HT-29 (cell line): ENCODE results near the gene AMACR. TPM values are rescaled to one million over a fixed set of nuclear protein-coding genes. Genes with fewer than 3 reads are reported as not detected.
A peak's percentile ranks its signal among the peaks of the same experiment; 100 is the strongest.

Source experiments
- DNase-seq: peaks from one replicate; pipeline ENCODE4 v3.0.0-alpha.2; 2015; ENCODE audit warnings: low spot score
- total RNA-seq: library from RNA; depleted of rRNA; stranded (reverse); fragments of >200 nt; shearing (Covaris generic); gene quantifications from 2 replicates; pipeline ENCODE4 v1.2.3, GENCODE V29; 2014; rRNA removed

Gene AMACR
- total RNA-seq: 11.0 and 13.6 TPM in 2 replicates

DNA sequence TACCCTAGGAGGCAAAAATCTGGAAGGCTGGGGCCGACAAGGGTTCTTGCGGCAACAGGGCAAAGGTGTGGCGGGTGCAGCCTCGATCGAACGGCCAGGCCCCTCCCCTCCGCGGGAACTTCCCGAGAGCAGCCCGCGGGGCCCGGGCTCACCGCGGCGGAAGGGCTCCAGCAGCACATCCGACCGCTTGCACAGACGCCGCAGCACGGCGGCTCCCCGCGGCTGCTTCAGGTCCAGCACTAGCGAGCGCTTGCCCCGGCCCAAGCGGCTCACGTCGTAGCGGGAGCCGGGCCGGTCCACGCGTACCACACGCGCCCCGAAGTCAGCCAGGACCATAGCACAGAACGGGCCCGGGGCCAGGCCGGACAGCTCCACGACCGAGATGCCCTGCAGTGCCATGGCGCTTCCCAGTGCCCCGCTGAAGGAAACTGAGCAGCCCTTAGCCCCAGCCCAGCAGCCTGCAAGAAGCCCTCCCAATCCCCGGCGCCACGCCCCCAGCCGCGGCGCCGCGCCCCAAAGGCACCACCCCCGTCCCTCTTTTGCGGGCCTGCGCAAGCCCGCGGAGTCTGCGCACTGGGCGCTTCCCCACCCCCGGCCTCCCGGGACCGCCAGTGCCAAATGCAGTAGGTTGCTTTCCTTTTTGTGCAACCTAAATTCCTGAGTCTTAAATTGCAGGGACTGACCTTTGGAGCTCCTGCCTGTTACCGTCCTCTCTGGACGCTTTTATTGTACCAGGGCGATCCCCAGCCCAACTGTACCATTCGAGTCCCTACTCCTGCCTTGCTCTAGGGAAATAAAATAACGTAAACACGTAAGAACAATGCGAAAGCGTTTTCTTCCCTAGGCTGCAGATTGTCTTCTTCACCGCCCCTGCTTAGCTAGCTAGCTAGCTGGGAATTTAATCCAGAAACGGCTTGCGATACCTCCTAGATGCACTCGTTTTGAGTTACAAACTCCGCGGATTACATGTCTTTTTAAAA, at the start of gene AMACR:
Gene AMACR, minus strand, starts transcription at position 430 of the 980 bp plus-strand sequence. Its CDS starts 31 bp downstream, at position 399.
- peak; percentile 94 for DNase-seq

DNA sequence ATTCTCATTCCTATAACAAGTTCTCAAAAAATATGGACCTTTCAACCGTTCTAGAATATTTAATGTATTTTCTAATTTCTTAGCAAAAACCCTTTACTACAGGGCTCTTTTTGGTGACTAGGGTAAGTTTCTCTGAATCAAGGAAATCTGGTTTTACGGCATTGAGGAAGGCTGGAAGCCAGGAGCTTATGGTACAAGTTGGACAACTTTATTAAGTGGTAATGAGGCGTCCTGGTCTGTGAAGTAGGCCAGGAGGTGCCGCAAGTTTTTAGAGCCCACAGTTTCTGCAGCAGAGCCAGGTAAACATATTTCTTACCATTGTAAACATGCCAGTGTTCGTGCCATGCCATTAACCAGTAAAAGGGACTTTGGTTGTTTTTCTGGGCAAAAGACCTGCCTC, 49.7 kb upstream of the AMACR start:
- DNase-seq: no peak

DNA sequence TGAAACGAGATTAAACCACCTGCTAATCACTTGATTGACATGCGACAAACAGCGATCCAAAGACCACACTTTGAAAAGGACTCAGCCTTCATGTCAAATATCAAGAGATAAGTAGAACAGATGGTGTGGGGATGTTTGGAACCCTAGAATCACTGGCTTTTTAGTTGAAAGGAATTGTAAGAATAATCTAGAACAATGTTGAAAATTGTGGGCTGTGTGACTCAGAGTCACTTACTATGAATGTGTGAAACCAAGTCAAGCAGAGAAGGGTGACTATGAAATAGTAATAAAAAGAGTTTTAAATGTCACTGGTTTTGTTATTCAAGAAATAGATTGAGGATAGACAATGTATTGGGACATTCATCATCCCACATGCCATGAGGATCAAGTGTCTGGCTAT, 49.3 kb upstream of the AMACR start:
- no peak for DNase-seq

DNA sequence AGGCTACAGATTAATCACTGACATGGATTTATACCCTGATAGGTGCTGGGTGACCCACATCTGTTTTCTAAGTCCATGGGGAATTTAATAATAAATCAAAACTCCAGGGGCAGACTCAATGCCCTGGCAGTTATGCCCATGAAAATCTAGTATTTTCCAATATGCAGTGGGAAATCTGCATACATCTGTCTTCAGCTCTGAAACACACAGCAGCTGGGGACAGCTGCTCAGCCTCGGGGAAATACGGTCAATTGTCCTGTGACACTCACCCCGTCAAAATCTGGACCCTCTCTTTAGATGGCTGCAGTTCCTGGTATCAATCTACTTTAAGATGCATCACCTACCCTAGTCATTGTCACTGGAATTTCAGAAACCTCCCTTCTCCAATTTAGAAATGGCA, 47.8 kb upstream of the AMACR start:
- DNase-seq: no peak

DNA sequence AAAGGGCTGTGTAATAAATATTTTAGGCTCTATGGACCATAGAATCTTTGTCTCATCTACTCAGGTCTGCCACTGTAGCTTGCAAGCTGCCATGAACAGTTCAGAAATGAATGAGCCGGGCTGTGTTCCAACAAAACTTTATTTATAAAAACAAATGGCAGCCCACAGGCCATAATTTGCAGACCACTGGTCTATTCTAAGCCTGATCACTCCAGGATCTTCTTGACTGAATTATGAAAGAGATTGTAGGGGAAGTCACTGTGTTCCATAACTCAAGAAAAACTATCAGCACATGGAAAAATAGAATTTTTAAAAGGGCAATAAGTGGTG, 46.5 kb upstream of the AMACR start:
- DNase-seq: no peak

DNA sequence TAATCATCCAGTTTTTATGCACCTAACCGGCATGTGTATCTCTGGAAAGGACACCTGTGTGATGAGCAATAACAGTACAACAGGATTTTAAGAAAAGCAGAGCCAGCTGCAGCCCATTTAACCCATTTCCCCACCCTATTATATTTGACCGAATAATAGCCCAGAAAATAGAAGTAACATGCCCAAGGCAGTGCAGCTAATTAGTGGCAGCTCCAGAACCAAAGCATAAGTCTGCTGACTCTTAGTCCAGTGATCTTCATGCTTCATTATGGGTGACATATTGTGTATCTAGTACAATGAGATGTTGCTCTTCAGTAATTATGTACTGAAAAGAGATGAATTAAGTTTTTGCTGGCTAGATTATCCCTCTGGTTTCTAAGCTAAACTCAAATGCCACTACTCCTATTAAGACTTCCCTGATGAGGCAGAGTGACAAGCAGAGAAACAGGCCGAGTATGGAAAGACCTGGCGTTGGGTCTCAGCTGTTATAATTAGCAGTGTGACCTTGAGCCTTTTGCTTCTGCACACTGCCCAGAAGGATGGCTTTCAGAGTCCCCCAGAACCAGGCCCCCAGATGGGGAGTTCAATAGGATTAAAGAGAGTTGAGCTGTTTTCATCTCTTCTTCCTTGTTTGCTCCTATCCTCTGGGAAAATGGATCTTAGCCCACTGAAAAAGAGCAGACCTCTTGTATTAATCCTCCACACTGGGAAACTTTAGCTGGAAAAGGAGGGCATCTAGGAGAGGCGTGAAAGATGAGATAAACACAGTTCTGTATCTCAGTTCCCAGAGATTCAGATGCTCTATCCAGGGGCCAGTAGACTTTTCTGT, 45.9 kb upstream of the AMACR start:
- no peak for DNase-seq

DNA sequence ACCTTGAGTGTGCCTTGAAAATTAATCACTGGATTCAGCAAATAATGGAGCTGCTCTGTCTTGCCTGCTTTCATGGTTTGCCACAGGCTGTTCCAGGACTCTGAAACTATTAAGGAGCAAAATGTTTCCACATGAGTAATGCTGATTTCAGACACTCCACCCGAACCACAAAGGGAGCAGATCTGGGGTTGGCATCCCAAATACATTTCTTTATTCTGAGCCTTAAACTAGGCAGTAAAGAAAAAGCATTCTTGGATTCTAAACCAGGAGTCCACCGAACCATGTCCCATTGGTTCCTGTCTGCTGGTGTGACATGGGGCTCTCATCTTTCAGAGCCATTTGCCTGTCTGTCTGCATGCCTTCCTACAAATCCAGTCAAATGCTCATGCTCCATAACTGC, 45.3 kb upstream of the AMACR start:
- DNase-seq: no peak

DNA sequence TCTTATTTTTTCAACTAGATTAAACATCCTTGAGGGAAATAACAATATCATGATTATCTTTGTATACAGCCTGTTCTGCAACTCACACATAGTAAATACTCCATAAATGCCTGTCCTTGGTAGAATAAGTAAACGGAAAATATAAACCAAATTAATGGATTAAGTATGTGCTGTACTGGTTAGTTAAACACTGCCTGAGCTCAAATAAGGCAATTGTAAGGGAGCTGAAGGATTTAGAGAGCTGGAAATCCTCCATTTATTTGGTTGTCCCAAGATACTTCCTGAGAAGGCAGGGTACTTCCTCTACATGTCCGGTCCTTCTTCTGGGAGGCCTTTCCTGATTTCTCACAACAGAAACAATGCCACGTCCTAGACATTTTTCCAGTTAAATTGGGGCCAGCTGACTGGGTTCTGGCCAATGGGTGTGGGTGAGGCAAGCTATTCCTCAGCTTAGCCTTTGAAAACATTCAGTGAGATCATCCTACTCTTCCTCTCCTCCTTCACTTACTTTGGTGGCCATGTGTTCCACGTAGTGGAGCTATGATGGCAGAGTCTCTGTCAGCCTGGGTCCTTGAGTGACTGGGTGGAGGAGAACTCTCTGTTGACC, 43.6 kb upstream of the AMACR start:
- DNase-seq: no peak

GRCh38 chr5:34047774-34048572, 40.1 kb upstream of the AMACR start:
- DNase-seq: no peak

GRCh38 chr5:34047143-34047542, 39.3 kb upstream of the AMACR start:
- no peak for DNase-seq

DNA sequence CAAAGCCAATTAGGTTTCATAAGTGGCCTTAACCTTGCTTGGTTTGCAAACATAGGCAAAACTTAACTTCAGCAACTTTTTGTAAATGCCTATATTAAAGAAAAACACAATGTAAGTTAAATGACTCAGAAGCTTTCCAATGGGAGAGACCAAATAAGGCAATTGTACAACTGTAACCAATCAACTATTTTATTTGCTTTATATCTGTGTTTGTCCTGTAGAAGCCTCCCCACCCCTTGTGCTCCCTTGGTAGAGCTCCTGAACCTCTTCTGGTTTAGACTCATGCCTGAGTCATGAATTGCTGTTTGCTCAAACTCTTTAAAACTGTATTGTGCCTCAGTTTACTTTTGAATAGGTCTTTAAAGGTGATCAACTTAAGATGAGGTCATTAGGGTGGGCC, 38.1 kb upstream of the AMACR start:
- peak; percentile 26 for DNase-seq

DNA sequence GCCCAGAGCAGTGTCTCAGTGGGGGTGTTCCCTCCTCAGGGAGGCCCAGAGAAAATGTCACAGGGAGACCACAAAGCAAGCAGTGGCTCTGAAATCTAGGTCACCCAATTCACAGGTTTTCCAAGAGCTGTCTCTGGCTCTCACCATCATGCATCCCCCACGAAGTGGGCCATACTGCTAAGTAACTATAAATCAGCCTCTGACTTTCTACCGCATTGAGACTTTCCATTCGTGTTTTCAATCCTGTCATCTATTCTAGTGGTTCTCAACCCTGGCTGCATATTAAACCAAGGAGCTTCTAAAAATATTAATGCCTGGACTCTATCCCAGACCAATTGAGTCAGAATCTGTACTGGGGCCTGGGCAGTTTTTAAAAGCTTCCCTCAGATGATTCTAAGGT, 37.2 kb upstream of the AMACR start:
- no peak for DNase-seq

DNA sequence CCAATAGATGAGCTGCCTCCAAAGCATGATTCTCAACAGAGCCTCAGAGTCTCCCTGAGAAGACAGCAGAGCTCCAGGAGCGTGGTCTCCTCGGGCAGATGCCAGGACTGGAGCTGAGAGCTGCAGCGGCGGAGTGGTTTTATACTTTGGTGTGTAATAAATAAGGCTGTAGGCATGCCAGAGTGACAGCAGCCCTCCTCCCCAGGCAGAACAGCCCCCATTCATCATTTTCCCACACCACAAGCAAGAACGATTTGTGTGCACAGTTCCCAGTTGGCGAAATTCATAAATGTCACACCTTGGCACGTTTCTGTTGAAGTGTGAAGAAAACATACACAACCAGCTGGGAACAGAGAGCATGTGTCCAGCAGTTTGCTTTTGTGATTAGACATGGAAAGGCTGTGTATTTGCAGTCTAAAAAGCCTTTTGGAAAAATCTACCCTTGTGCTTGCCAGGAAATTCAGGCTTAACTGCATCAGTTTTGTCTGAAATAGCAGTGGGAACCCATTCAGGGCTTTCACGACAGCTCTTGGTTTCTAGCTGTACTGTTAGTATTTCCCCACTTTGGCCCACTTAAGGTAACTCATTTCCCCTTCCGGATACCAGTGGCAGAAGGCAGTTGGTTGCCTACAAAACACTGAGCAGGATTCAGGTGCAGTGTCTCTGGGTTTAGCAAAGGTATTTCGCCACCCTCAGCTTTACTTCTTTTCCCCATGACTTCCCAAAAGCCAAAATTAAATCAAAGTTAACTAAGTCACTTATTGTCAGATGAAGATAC, 35.4 kb upstream of the AMACR start, which contains the start of gene C1QTNF3:
Gene C1QTNF3, minus strand, starts transcription at position 115 of the 778 bp plus-strand sequence. Its CDS starts 88 bp downstream, at position 27.
- no peak for DNase-seq

DNA sequence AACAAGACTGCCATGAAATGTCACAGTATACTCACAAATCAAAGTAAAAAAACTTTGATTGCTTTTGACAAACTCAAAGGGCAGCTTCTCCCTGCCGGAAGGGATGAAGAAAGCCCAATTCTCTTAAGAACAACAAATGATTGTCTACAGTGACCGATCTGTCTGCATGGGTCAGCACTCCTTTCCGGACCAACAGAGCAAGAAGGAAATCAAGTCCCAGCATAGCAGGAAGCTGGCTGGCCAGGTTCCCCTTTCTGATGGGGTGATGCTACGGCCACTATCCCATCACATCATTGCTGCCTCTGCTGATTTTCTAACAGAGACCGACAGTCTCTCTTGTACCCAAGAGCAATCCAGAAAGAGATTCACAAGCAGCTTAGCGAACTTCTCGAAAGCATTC, 34.5 kb upstream of the AMACR start:
- DNase-seq: no peak

DNA sequence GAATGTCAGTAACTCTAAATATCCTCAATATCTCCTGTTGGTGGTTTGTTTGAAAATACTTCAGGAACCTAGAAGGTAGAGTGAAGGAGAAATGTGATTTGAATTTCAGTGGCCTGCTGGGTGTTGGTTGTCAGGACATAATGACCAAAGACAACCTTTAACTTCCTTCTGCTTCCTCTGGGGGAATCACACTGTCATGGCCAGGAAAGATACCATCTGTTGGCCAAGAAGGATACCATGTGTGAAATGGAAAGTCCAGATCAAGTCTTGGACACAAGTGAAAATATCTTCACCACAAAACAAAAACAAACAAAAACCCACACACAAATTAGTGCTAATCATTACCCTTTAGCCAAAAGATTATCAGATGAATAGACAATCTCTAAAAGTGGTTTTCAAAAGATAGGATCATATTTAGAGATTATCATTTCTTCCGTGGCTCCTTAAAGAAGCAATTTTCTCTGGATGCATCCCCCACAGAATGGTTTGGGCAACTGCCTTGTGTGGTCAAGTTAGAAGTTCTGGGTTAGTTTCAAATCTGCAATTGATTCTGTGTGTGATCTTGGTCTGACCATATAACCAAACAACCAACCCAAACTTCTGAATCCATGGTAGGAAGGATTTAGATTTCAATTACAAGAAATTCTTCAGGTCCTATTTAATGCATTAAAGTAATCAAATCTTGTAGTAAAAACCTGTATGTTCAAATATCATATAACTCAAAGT, 33.6 kb upstream of the AMACR start:
- no peak for DNase-seq

- DNase-seq: no peak
Observed at GRCh38 chr5:34040472-34040871, 32.6 kb upstream of the AMACR start.

- DNase-seq: no peak
Observed at GRCh38 chr5:34039398-34040157, 31.7 kb upstream of the AMACR start.

- no peak for DNase-seq
Observed at GRCh38 chr5:34038838-34039237, 31.0 kb upstream of the AMACR start.

DNA sequence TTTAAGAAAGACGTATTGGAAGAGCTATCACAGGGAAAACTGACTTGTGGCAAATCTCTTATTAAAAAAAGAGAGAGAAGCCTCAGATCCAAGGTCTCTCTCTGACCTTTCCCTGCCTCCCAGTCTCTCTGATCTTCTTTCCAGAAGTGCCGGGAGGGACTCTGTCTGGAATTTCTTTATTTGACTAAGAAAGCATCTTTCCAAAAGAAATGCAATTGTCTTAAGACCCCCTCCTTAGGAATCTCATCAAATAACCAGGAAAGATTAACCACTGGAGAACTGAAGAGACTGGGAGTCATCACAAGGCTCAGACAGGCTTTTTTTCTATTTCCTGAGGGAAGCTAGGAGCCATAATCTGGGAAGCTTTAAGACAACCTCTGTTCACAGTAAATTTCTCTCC, 30.5 kb upstream of the AMACR start:
- DNase-seq: no peak
